BJ (cell line): ENCODE measurements around the gene EFNA2. TPM values are rescaled to one million over a fixed set of nuclear protein-coding genes. Genes with fewer than 3 reads are reported as not detected.

Experiments used
- CTCF ChIA-PET: fragments of 350-600 bp; formaldehyde crosslinking; extraction: SDS; loops from one replicate; lab custom pipeline; 2021; ENCODE audit warnings: antibody characterized with exemption, inconsistent platforms; lab: Yijun Ruan, JAX
- POLR2A ChIA-PET: fragments of 300-600 bp; sonication (Branson Sonifier 250); formaldehyde crosslinking; extraction: SDS; loops from one replicate; lab custom pipeline; 2021; ENCODE audit warnings: antibody characterized with exemption; lab: Charles Lee
- DNase-seq: peaks from one replicate; pipeline ENCODE4 v3.0.0-alpha.2; 2011; ENCODE audit warnings: low read depth
- H3K27me3 ChIP-seq: 2 replicates; pipeline ENCODE4 v1.6.0; 2011; ENCODE audit warnings: low read length; ENCODE audit not compliant: control insufficient read depth, insufficient read depth
- H3K36me3 ChIP-seq: 2 replicates; pipeline ENCODE4 v1.5.1; 2011; ENCODE audit warnings: low read length; ENCODE audit not compliant: control insufficient read depth, insufficient read depth
- H3K4me3 ChIP-seq: 2 replicates; pipeline ENCODE4 v1.5.1; 2011; ENCODE audit warnings: low read depth, mild to moderate bottlenecking, control low read depth, low read length
- CTCF ChIP-seq: IDR thresholded peaks from 2 replicates; pipeline ENCODE4 v1.5.1; 2011; ENCODE audit warnings: low read depth, mild to moderate bottlenecking, control low read depth, inconsistent platforms, low read length, moderate library complexity; ENCODE audit not compliant: insufficient read depth
- polyA plus RNA-seq: library from polyadenylated mRNA; depleted of rRNA; stranded (reverse); fragments of >200 nt; gene quantifications from 2 replicates; pipeline ENCODE4 v1.2.3, GENCODE V29; 2011

The EFNA2 gene
- polyA plus RNA-seq, 1 experiment: not detected

GRCh38 chr19:1273263-1274041 is 12.2 kb upstream of the EFNA2 start:
- H3K36me3 ChIP-seq: peaks cover 37% of the 10 kb centered on the region
- CTCF ChIA-PET: interaction anchor here (0.7 to 6.2 kb wide), 3 partner anchors 21 to 130 kb away, joined by 3 to 46 read pairs (median 3); no protein-coding TSS in a partner anchor
- POLR2A ChIA-PET: interaction anchor here (0.8 kb wide), 1 partner anchor 29 kb away, joined by 5 read pairs; no protein-coding TSS in a partner anchor
- H3K27me3 ChIP-seq: no peaks in the 10 kb centered on the region
- no peak for TF ChIP-seq CTCF
- no peak overlapping the region for H3K4me3 ChIP-seq
- no peak for DNase-seq

GRCh38 chr19:1274081-1274851 is 11.4 kb upstream of the EFNA2 start:
- no peak for TF ChIP-seq CTCF
- CTCF ChIA-PET: interaction anchor here (6.2 kb wide), 1 partner anchor 31 kb away, joined by 46 read pairs; no protein-coding TSS in a partner anchor
- POLR2A ChIA-PET: no interaction called here
- no peaks in the 10 kb centered on the region for H3K27me3 ChIP-seq
- H3K36me3 ChIP-seq: peaks cover 43% of the 10 kb centered on the region
- H3K4me3 ChIP-seq: peak overlapping the region; percentile 75; the same call in 1 of the 2 replicates
- no peak for DNase-seq

- CTCF ChIA-PET: interaction anchor here (1.0 to 6.2 kb wide), 4 partner anchors 8 to 31 kb away, joined by 3 to 46 read pairs (median 5); no protein-coding TSS in a partner anchor
- POLR2A ChIA-PET: interaction anchor here (0.6 kb wide), 1 partner anchor 31 kb away, joined by 3 read pairs; no protein-coding TSS in a partner anchor
- Histone ChIP-seq H3K36me3 (peaks cover 43% of the 10 kb centered on the region), H3K27me3 (no peaks in the 10 kb centered on the region), H3K4me3 (peak overlapping the region; percentile 75)
- no peak for DNase-seq
- TF ChIP-seq CTCF: no peak
These were observed 10.8 kb upstream of the EFNA2 start for GRCh38 chr19:1274852-1275259.

GRCh38 chr19:1275260-1275975 is 10.3 kb upstream of the EFNA2 start, which contains the start of gene FAM174C:
Gene FAM174C, plus strand, starts transcription at chr19:1275530. Its CDS starts 20 bp downstream, at chr19:1275550.
- POLR2A ChIA-PET: interaction anchor here (0.5 to 0.6 kb wide), 3 partner anchors 31 to 582 kb away, joined by 3 to 10 read pairs (median 3); no protein-coding TSS in a partner anchor
- no peaks in the 10 kb centered on the region for H3K27me3 ChIP-seq
- peak within 1 kb of the TSS; percentile 75 for H3K4me3 ChIP-seq
- peak; percentile 57 for DNase-seq
- H3K36me3 ChIP-seq: peaks cover 43% of the 10 kb centered on the region
- no peak for TF ChIP-seq CTCF
- CTCF ChIA-PET: interaction anchor here (1.0 to 6.2 kb wide), 4 partner anchors 9 to 32 kb away, joined by 3 to 46 read pairs (median 5); no protein-coding TSS in a partner anchor
